ENCODE measurements around the gene CCP110.
"Not testable (repeated sequence)": the region's sequence is repeated elsewhere in the genome, so short reads cannot be mapped to it uniquely, and the experiment has no call there.

CCP110 gene

DNA sequence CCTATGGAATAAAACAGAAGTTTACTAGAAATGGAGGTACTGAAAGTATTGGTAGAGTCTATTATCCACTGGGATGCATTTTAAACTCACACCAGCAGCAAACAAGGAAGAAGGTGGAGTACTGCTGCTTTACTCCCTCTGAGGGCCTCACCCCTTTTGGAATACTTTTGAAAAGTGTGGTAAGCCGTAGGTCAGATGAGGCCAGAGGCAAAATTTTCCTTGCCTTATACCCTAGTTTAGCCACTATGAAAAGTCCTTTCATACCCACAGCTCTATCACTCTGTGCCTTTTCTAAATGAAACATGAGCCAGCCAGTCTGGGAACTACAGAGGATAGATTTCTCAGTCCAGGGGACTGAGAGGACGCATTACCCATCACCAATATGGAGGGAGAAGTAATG, 15.9 kb upstream of the CCP110 start:
- DNase-seq (ENCODE audit: low spot score), result no peak

DNA sequence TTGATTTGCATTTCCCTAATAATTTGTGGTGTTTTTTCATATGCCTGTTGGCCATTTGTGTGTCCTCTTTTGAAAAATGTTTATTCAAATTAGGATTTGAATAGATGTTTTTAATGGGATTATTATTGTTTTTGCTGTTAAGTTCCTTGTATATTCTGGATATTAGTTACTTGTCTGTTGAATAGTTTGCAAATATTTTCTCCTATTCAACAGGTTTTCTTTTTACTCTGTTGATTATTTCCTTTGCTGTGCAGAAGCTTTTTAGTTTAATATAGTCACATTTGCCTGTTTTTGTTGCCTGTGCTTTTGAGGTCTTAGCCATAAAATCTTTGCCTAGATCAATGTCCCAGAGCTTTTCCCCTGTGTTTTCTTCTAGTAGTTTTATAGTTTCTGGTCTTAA, 11.4 kb upstream of the CCP110 start:
- no peak for DNase-seq (ENCODE audit: low spot score)

DNA sequence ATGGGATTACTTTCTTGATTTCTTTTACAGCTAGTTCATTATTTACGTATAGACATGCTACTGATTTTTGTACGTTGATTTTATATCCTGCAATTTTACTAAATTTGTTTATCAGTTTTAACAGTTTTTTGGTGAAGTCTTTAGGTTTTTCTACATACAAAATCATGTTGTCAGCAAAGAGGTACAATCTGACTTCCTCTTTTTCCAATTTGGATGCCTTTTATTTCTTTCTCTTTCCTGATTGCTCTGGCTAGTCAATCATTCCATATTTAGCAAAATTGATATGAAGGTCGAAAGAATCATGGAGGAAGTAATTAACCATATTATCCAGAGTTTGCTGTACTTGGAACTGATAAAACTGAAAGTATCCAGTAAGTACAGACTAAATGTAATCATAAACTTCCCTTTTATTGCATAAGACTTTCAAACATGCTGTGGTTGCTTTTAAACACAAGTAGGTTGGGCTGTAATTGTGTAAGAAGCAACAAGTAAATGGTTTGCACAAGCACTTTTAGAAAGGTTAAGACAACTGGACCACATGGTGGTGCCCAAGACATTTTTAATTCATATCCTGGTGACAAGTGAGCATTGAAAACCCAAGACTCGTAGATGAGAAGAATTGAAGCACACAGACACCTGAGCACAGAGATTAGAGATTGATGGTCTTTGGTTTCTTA, 10.2 kb upstream of the CCP110 start:
- DNase-seq (ENCODE audit: low spot score), result no peak

DNA sequence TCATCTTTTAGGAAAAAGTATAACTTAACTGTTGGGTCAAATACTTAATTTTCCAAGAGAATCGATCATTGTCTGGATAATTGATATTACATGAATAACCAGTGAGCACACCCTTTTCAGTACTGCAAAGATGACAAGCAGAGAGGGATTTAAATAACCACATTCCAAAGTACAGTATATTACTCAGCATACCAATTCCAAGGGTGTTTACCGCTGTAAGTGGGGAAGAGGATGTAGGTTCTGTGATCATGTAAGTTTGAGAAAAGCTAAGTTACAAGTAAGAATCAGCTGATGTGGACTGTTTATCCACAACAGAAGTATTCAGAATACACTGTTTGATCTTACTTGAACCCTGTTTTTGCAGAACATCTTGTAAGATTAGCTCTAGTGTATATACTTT, 8.0 kb upstream of the CCP110 start:
- DNase-seq (ENCODE audit: low spot score), result no peak

DNA sequence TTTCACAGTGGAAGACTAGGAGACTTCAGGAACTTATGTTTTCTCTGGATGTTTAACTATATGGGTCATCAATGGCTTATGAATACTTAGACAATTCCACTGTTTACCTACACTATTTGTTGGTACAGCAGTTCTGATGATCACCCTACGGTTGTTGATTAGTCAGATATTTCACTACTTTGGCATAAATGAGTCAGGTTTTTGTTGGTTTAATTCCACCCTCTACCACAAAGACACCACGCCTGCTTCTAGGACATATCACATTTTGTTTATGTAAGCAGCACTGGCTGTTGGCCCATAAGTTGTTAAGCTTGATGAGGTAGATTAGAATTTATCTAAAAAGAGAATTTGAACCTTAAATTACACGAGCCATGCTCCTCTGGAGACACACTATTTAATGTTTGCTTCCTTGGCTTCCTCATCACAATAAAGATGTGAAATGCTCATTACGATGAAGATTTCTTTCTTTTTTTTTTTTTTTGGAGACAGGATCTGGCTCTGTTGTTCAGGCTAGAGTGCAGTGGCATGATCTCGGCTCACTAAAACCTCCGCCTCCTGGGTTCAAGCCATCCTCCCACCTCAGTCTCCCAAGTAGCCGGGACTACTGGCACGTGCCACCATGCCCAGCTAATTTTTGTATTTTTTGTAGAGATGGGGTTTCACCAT, 6.2 kb upstream of the CCP110 start:
- DNase-seq (ENCODE audit: low spot score), result peak; percentile 22

DNA sequence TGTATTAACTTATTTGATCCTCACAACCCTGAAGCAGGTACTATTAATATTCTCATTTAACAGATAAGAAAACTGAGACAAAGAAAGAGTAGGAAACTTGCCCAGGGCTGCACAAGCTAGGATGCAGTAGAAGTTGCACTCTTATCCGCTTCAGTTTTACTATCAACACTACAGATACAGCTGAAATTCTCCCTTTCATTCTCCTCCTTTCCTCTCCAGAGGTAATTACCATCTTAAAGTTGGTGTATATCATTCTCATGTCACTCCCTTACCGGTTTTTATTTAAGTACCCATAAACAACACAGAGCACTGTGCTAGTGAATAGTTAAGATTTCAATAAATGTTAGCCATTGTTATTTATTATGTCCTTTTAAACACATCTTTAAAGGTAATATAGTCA, 5.4 kb upstream of the CCP110 start:
- no peak for DNase-seq (ENCODE audit: low spot score)

DNA sequence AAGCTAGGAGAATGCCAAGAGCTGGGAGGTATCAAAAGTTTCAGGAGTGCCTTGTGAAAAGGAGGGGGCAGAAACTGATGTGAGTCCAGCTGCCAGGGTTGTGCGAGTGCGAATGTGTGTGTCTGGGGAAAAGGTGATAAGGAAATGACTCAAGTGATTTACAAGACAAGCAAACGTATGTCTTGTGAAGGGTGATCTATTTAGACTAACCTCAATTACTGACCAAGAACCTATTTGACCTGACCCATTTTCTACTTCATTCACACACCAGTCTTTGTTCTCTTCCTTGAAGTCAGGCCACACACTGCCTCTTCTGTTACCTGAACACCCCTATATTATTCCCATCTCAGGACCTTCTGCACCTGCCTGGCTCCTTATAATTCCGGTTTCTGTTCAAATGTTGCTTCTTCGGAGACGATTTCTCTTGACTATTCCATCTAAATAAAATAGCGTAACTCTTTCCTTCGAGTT, 2.8 kb upstream of the CCP110 start:
- no peak for DNase-seq (ENCODE audit: low spot score)

DNA sequence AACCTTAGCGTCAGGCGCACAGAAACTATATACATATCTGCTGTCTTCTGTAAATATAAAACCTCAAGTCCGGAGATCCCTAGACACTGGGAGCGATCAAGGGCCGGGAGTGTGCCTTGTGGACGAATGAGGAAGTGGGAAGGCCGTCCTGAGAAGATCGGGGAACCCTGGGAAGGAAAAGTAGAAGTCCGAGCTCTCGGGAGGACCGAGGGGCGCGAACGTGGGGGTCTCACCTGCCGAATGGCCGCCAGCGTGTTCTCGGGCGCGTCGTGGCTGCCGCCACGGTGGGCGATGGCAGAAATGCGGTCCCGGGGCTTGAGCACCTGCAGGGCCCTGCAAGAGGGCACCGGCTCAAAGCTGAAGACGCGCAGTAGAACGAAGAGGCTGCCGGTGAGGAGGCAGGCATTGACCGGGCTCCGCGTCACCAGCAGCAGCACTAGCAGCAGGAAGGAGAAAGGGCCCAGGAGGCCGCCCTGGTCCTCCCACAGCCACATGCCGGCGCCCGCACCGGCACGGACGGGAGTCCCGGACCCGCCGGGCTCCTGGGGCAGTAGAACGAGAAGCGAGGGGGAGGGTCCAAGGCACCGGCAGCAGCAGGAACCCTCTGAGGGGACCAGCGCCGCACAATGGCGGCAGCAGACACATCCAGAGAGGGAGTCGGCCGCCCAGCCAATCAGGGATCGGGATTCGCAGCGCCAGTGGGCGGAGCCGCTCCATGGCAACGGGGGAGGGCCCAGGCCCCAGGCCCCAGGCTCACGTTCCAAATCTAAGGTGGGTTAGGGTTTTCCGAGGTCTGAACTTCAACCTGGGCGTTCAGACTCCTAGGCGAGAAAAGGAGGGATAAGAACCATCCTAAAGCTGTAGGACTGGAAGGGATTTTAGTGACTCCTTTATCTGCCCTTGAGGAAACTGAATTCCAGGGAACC, 2.0 kb upstream of the CCP110 start, which contains the start of gene GDE1:
GDE1 (minus strand) TSS at position 628 of the 926 bp plus-strand sequence; CDS start at position 494, 134 bp downstream.
- DNase-seq (ENCODE audit: low spot score), result peak; percentile 93

DNA sequence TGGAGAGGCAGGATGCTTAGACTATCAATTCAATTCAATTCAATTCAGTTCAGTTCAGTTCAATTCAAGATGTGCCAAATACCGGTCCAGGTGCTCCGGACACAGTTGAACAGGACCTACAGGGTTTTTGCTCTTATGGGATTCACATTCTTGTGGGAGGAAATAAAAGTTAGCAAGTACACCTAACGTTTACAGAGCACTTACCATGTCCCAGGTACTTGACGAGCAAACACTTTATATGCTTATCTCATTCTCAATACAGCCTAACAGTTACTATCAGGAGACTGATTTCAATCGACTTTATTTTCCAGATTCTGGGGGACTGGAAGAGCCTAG, 1.4 kb upstream of the CCP110 start:
- no peak for DNase-seq (ENCODE audit: low spot score)

DNA sequence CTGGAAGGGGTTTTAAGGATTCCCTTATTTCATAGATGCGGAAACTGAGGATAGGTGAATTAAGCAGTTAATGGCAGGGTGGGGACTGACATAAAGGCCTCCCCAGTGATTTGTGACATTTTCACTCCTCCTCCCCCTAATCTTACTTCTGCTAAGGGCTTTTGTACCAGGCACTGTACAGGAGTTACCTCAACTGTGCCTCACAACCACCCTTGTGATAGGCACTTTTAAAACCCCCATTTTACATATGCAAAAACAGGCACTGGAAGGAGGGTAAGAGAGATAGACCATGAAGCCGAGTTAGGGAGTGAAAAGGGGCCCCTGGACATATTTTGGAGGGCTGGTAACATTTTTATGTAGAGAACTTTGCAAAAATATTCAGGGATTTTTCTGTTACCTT, 982 bp upstream of the CCP110 start:
- no peak for DNase-seq (ENCODE audit: low spot score)

DNA sequence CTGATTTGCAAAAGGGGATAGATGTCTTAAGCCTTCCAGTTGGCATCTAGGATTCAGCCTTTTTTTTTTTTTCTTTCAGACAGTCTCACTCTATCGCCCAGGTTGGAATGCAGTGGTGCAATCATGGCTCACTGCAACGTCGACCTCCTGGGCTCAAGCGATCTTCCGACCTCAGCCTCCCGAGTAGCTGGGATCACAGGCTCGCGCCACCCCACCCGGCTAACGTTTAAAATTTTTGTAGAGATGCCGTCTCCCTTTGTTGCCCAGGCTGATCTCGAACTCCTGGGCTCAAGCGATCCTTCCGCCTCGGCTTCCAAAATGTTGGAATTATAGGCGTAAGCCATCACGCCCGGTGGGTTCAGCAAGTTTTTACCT, 571 bp upstream of the CCP110 start:
- no peak for DNase-seq (ENCODE audit: low spot score)

DNA sequence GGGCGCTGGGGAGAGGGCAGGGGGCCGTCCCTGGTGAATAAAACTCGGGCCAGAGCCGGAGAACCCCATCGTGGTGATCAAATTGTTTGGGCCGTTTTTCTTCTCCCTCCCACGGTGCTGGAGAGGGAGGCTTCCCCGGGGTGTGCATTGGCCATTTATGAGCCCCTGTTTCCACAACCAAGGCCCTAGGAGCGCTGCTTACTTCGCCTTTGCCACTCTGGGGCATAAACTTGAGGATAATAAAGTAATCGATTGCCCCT, 544 bp downstream of the CCP110 start:
- no peak for DNase-seq (ENCODE audit: low spot score)

DNA sequence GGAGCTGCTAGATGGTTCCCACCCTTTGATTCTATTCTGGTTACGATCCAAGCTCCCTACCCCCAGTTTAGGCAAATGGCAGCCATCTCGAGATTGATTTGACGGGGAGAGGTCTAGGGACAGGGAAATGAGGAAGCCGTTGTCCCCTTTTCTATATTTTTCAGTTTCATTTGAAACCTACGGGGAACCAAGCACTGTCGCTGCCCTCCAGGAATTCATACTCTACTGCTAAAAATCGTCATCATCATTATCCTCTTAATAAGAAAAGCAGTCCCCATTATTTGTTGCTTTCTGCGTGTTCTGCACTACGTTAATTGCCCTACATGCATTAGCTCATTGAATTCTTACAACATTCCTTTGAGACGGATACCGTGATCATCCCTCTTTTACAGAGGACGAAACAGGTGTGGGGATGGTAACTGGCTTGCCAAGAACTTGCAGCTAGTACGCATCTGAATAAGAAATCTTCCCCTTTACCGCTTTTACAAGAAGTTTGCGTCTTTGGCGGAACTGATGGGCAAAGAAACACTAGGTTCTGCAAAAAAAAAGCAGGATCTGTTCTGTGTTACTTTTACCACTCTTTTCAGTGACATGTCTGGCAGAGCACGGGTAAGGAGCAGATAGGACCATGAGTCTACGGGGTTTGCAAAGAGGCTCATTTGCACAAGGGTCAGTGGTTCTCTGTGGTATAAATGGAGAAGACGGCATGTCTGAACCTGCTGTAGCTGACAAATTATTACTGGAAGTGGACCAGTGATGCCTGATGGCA, 1.1 kb downstream of the CCP110 start:
- DNase-seq (ENCODE audit: low spot score), result no peak

DNA sequence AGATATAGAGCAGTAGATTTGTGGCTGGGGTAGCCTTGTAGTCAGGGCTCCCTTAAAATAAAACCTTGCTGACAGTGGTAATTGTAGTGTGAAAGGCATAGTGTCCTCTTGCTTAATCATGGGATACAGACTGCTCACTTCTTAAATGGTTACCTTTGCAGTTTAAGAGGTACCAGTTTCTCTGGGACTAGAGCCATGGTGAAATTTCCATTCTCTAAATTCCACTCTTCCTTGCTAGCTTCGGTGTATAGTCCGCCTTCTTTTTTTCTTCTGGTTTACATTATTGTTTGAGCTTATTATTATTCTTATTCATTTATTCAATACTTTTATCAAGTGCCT, 1.6 kb downstream of the CCP110 start:
- no peak for DNase-seq (ENCODE audit: low spot score)

DNA sequence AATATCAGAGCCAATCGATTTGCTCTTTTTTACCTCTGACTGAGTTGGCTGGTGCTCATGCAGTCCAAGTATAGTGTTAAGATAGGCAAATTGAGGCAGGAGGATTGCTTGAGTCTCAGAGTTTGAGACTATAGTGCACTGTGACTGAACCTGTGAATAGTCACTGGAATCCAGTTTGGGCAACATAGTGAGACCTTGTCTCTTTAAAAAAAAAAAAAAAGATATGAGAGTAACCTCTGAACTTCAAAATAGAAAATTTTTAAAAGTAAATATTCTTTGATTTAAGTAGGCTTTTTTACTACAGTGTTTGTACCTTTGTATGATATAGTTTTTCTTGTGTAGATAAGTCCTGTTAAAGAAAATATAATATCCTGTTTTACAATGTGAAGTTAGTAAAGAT, 3.4 kb downstream of the CCP110 start:
- DNase-seq (ENCODE audit: low spot score), result no peak

DNA sequence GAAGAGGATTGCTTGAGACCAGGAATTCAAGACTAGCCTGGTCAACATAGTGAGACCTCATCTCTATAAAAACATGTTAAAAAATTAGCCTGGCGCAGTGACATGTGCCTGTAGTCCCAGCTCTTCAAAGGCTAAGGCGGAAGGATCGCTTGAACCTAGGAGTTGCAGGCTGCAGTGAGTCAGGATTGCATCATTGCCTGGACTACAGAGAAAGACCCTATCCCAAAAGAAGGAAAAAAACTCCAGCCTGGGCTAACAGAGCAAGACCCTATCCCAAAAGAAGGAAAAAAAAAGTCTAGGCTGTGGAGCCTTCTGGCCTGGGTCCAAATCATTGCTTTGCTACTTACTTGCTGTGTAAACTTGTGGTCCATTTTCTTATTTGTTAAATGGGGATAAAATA, 4.9 kb downstream of the CCP110 start:
- no peak for DNase-seq (ENCODE audit: low spot score)

DNA sequence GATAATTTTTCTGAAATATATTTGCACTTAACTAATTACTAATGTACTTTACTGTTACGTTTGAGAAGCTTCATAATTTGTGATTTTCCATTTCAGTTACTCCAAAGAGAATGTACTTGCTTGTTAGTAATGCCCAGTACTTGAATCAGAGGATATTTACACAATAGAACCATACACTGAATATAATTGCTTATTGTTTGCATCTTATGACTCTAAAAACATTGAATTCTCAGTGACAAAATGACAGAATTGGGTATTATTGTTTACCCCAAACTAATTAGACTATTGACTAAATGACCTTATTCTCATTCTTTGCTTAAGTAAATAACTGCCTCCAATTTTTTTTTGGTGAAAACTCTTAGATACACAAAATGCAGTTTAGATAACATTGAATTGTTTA, 8.9 kb downstream of the CCP110 start:
- DNase-seq (ENCODE audit: low spot score), result no peak

DNA sequence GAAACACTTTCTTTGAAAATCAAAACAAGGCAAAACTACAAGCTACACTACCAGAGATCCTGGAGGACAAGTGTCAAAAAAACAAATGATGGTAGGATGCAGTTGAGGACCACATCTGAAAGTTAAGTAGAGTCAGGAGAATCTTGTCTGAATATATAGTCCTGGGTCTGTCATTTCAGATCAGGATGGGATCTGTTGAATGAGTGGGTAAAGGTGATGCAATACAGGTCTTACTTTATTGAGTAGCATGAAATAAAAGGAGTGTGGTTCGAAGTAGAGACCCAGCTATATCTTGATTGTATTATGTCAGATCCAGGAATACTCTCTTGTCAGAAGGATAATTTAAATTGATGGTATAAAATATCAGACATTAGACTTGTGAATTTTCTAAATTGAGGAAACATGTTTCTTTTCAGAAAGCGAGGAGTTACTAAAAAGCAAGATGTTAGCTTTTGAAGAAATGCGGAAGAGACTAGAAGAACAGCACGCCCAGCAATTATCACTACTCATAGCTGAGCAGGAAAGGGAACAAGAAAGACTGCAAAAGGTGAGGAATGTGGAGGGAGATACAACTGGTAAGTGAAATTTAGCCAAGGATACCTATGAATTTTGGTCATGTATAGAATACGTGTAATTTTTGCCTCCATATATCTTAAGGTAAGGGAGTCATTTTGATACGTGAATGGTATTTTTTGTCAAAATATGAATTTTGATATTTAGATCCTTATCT, 16.7 kb downstream of the CCP110 start:
- no peak for DNase-seq (ENCODE audit: low spot score)

DNA sequence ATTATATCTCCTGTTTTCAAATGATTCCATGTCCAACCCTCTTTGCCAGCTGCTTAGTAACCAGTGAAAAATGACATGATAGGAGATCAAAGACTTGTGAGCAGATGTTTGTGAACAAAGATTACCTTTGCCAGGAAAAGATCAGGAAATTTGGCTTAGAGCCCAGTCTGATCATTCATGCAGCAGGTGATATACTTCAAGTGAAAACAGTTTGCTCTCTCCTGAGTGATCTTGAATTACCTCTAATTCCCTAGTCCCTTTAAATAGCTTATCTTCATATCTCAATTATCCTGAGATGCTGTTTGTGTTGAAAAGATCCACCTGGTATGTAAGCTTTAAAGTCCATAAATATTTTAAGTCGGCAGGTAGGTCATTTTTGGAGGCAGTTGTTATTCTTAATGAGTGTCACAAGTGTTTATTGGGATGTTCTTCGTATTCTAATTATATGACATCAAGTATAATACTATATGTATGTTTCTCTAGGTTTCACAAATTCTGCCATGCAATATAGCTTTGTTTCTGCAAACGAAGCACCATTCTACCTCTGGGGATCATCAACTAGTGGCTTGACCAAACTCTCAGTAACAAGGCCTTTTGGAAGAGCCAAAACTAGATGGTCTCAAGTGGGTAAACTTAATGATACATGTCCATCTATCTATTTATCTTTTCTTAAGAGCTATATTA, 18.5 kb downstream of the CCP110 start:
- DNase-seq (ENCODE audit: low spot score), result no peak

DNA sequence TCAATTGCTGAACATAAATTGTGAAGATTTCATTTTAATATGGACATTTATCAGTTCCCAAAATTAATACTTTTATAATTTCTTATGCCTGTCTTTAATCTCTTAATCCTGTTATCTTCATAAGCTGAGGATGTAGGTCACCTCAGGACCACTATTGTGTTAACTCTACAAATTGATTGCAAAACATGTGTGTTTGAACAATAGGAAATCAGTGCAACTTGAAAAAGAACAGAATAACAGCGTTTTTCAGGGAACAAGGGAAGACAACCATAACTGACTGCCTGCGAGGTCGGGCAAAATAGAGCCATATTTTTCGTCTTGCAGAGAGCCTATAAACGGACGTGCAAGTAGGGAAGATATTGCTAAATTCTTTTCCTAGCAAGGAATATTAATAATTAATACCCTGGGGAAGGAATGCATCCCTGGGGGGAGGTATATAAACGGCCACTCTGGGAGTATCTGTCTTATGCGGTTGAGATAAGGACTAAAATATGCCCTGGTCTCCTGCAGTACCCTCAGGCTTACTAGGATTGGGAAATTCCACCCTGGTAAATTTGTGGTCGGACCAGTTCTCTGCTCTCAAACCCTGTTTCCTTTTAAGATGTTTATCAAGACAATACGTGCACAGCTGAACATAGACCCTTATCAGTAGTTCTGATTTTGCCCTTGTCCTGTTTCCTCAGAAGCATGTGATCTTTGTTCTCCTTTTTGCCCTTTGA, 19.7 kb downstream of the CCP110 start:
- DNase-seq (ENCODE audit: low spot score), result not testable (repeated sequence)

DNA sequence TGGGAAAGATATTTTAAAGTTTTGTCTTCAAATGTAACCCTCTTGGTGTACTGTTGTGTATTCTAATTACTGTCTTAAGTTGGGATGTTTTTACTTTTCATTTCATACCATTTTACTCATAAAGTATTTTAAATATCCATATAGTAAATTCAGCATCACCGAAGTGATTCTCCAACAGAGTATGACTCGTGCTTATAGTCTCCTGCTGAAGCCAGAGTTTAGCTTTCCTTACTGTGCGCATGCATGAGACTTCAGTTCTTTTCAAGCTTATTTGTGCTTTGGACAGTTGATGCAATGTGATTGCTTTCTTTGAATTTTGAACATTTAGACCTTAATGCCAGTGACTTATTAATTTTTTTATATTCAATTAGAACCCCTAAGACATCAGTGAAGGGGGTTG, 24.4 kb downstream of the CCP110 start:
- no peak for DNase-seq (ENCODE audit: low spot score)

All from CD4-positive, alpha-beta T cell treated with Interleukin-2 at 100 ng/mL for 4 hours (primary cell).